ENCODE results near the gene RAI14.

Gene RAI14

GRCh38 chr5:34611464-34612415 is 44.4 kb upstream of the RAI14 start:
- Histone ChIP-seq H3K36me3 (replicated peaks) (no peaks in the 10 kb centered on the region), H3K27ac (no peak overlapping the region), H3K27me3 (replicated peaks) (no peaks in the 10 kb centered on the region), H3K4me3 (ENCODE audit: low read depth, low read length) (no peak overlapping the region)
- no peak for TF ChIP-seq CTCF (IDR thresholded peaks at IDR 0.05; ENCODE audit: low read depth, low read length, missing control alignments)
- no peak for DNase-seq
- in situ Hi-C loops (cut with HindIII; ENCODE audit: low pct_ligation_motif_present, low sequenced_read_pairs): no loop called here

- Histone ChIP-seq H3K27me3 (replicated peaks) (no peaks in the 10 kb centered on the region), H3K36me3 (replicated peaks) (no peaks in the 10 kb centered on the region), H3K4me3 (ENCODE audit: low read depth, low read length) (no peak overlapping the region), H3K27ac (no peak overlapping the region)
- TF ChIP-seq CTCF (IDR thresholded peaks at IDR 0.05; ENCODE audit: low read depth, low read length, missing control alignments): no peak
- in situ Hi-C loops (cut with HindIII; ENCODE audit: low pct_ligation_motif_present, low sequenced_read_pairs): no loop called here
- no peak for DNase-seq
These were observed 39.5 kb upstream of the RAI14 start for GRCh38 chr5:34616651-34617050.

GRCh38 chr5:34618371-34619065 is 37.6 kb upstream of the RAI14 start:
- in situ Hi-C loops (cut with HindIII; ENCODE audit: low pct_ligation_motif_present, low sequenced_read_pairs): no loop called here
- H3K27me3 ChIP-seq (replicated peaks): no peaks in the 10 kb centered on the region
- H3K4me3 ChIP-seq (ENCODE audit: low read depth, low read length): no peak overlapping the region
- DNase-seq: no peak
- H3K36me3 ChIP-seq (replicated peaks): no peaks in the 10 kb centered on the region
- no peak for TF ChIP-seq CTCF (IDR thresholded peaks at IDR 0.05; ENCODE audit: low read depth, low read length, missing control alignments)
- no peak overlapping the region for H3K27ac ChIP-seq

GRCh38 chr5:34620185-34620584 is 35.9 kb upstream of the RAI14 start:
- no peak overlapping the region for H3K27ac ChIP-seq
- DNase-seq: no peak

More at GRCh38 chr5:34620185-34620584, 35.9 kb upstream of the RAI14 start:
- no peak for TF ChIP-seq CTCF (IDR thresholded peaks at IDR 0.05; ENCODE audit: low read depth, low read length, missing control alignments)
- Histone ChIP-seq H3K36me3 (replicated peaks) (no peaks in the 10 kb centered on the region), H3K4me3 (ENCODE audit: low read depth, low read length) (no peak overlapping the region), H3K27me3 (replicated peaks) (no peaks in the 10 kb centered on the region)
- in situ Hi-C loops (cut with HindIII; ENCODE audit: low pct_ligation_motif_present, low sequenced_read_pairs): no loop called here
